Upper lobe of left lung (tissue), 6 donors: Measurements from ENCODE around the gene GPRC5C. TPM values are rescaled to one million over a fixed set of nuclear protein-coding genes. Genes with fewer than 3 reads are reported as not detected.

Source experiments
- ATAC-seq, 2 donors: fragments of 200-7000 bp; cut with Tn5 transposase; one replicate each; pipeline ENCODE4 v1.9.1; 2022; ENCODE audit warnings: mild to moderate bottlenecking in 2 of 2, moderate library complexity in 2 of 2; ENCODE audit not compliant: low FRiP score in 2 of 2
- DNase-seq, 2 donors: peaks; one replicate each; pipeline ENCODE4 v3.0.0-alpha.2; 2019 to 2020
- H3K27ac ChIP-seq, 4 donors: fragments of 200-600 bp; sonication (generic); one replicate each; pipeline ENCODE4 v1.5.1; 2016 to 2019
- H3K27me3 ChIP-seq, 4 donors: fragments of 200-600 bp; sonication (generic); one replicate each; pipeline ENCODE4 v1.5.1; 2017 to 2019
- H3K36me3 ChIP-seq, 4 donors: fragments of 200-600 bp; sonication (generic); one replicate each; pipeline ENCODE4 v1.5.1; 2016 to 2019
- H3K4me1 ChIP-seq, 4 donors: fragments of 200-600 bp; sonication (generic); one replicate each; pipeline ENCODE4 v1.5.1; 2018 to 2019
- H3K4me3 ChIP-seq, 4 donors: fragments of 200-600 bp; sonication (generic); one replicate each; pipeline ENCODE4 v1.5.1; 2017 to 2019; ENCODE audit warnings: mild to moderate bottlenecking in 2 of 4, moderate library complexity in 1 of 4
- H3K9me3 ChIP-seq, 4 donors: fragments of 200-600 bp; sonication (generic); one replicate each; pipeline ENCODE4 v1.5.1; 2018 to 2019
- CTCF ChIP-seq, 6 experiments: fragments of 450-650 bp in 4 of 6; fragments of 200-600 bp in 2 of 6; sonication (generic) in 2 of 6; IDR thresholded peaks; one replicate each; pipeline ENCODE4 v1.5.1; 2016 to 2019; ENCODE audit warnings: antibody characterized with exemption in 6 of 6
- EP300 ChIP-seq, 4 donors: sonication (generic); formaldehyde crosslinking; IDR thresholded peaks; one replicate each; pipeline ENCODE4 v1.5.1; 2017; ENCODE audit warnings: antibody characterized with exemption in 4 of 4, control low read depth in 2 of 4
- POLR2A ChIP-seq, 4 donors: fragments of 450-650 bp; IDR thresholded peaks; one replicate each; pipeline ENCODE4 v1.5.1; 2016 to 2017; ENCODE audit warnings: antibody characterized with exemption in 4 of 4, mild to moderate bottlenecking in 2 of 4
- POLR2AphosphoS5 ChIP-seq, 2 donors: sonication (generic); formaldehyde crosslinking; IDR thresholded peaks; one replicate each; pipeline ENCODE4 v1.5.1; 2017; ENCODE audit warnings: antibody characterized with exemption in 2 of 2
- WGBS, 2 donors: methylation state at CpG; one replicate each; pipeline ENCODE4 v1.1.5; 2017 to 2018; 5-methylcytosine and 5-hydroxymethylcytosine counted together
- total RNA-seq, 6 donors: library from RNA; depleted of rRNA in 4 of 6; stranded (reverse); fragments of >200 nt in 4 of 6; gene quantifications; one replicate each; pipeline versions ENCODE4 v1.1.0 to v1.2.1, GENCODE V29; 2016 to 2021
- donor health status: DM: no; HTN: no; CAD: no; lungs with moderate emphysema.
- donor health status: DM: no; HTN: yes; CAD: no; lungs with severe emphysema.

GPRC5C gene, protein sequence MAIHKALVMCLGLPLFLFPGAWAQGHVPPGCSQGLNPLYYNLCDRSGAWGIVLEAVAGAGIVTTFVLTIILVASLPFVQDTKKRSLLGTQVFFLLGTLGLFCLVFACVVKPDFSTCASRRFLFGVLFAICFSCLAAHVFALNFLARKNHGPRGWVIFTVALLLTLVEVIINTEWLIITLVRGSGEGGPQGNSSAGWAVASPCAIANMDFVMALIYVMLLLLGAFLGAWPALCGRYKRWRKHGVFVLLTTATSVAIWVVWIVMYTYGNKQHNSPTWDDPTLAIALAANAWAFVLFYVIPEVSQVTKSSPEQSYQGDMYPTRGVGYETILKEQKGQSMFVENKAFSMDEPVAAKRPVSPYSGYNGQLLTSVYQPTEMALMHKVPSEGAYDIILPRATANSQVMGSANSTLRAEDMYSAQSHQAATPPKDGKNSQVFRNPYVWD
- 10 to 100 TPM; 50.7 to 88.4 (median 56.4) TPM for total RNA-seq

GRCh38 chr17:74431568-74432423 lies at the start of gene GPRC5C:
GPRC5C (plus strand) TSS chr17:74432088; CDS start chr17:74439777, 7,689 bp downstream.
- 1 to 5% methylated on average over 31 to 64 of the region's 81 CpGs for WGBS, 2 donors
- H3K4me1 ChIP-seq: peaks cover 17 to 64% (median 43%) of the 10 kb centered on the region in 4 donors
- TF ChIP-seq POLR2A (IDR thresholded peaks at IDR 0.05) (peak in 3 of 4 donors; percentile 46 to 89 (median 71)), POLR2AphosphoS5 (IDR thresholded peaks at IDR 0.05) (peak in 1 of 2 donors; percentile 80), CTCF (IDR thresholded peaks at IDR 0.05) (peak in 1 of 6 experiments; percentile 16), EP300 (IDR thresholded peaks at IDR 0.05) (no peak)
- peak; percentile 89 to 96 for DNase-seq
- no peaks in the 10 kb centered on the region for H3K9me3 ChIP-seq
- peak; percentile 58 to 79 for ATAC-seq
- no peaks in the 10 kb centered on the region for H3K36me3 ChIP-seq
- peak within 1 kb of the TSS; percentile 44 to 70 (median 64) for H3K4me3 ChIP-seq
- peak within 1 kb of the TSS; percentile 89 to 98 (median 92) for H3K27ac ChIP-seq
- peaks cover 0 to 27% (median 9%) of the 10 kb centered on the region in 4 donors for H3K27me3 ChIP-seq

DNA sequence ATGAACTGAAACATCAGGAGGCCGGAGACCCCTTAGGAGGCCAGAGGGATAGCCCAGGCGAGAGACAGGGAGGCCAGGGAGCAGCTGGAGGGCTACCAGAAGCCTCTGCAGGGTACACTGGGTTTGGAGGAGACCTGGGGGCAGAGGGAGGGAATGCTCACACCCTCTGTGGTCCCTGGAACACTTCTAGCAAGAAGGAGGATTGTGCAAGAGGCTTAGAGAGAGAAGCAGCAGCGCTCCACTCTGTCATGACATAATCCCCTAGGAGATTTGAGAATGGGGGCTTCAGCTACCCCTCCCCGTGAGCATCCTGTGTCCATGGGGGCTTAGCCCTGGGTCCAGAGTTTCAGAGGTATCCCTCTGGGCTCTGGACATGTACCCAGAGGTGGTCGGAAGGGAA lies 48.7 kb upstream of the GPRC5C start:
- DNase-seq (no peak), ATAC-seq (no peak)
- no peak overlapping the region for H3K4me3 ChIP-seq
- TF ChIP-seq POLR2A (IDR thresholded peaks at IDR 0.05) (no peak), POLR2AphosphoS5 (IDR thresholded peaks at IDR 0.05) (no peak), CTCF (IDR thresholded peaks at IDR 0.05) (no peak), EP300 (IDR thresholded peaks at IDR 0.05) (no peak)
- H3K27ac ChIP-seq: no peak overlapping the region
- no peaks in the 10 kb centered on the region for H3K9me3 ChIP-seq
- H3K36me3 ChIP-seq: no peaks in the 10 kb centered on the region
- WGBS, 2 donors: 89 to 90% methylated on average over 5 of the region's 5 CpGs
- H3K4me1 ChIP-seq: peaks cover 12 to 21% (median 16%) of the 10 kb centered on the region in 4 donors
- H3K27me3 ChIP-seq: no peaks in the 10 kb centered on the region

DNA sequence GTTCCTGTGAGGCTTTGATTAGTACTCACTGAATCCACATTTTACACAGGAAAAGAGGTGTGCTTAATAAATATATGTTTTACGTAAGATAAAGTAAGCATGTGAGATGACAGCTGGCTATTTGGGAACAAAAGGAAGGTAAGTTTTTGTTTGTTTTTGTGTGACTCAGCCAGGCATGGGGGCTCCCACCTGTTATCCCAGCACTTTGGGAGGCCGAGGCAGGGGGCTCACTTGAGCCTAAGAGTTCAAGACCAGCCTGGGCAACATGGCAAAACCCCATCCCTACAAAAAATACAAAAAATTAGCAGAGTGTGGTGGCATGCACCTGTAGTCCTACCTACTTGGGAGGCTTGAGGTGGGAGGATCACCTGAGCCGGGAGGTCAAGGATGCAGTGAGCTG lies 46.7 kb upstream of the GPRC5C start:
- no peak for TF ChIP-seq POLR2AphosphoS5 (IDR thresholded peaks at IDR 0.05)
- TF ChIP-seq POLR2A (IDR thresholded peaks at IDR 0.05): no peak
- Histone ChIP-seq H3K27ac (no peak overlapping the region), H3K9me3 (no peaks in the 10 kb centered on the region), H3K27me3 (no peaks in the 10 kb centered on the region), H3K36me3 (no peaks in the 10 kb centered on the region), H3K4me1 (peaks cover 1 to 9% (median 3%) of the 10 kb centered on the region in 4 donors), H3K4me3 (no peak overlapping the region)
- ATAC-seq: no peak
- WGBS, 2 donors: 90 to 91% methylated on average over 3 of the region's 3 CpGs
- DNase-seq: no peak

DNA sequence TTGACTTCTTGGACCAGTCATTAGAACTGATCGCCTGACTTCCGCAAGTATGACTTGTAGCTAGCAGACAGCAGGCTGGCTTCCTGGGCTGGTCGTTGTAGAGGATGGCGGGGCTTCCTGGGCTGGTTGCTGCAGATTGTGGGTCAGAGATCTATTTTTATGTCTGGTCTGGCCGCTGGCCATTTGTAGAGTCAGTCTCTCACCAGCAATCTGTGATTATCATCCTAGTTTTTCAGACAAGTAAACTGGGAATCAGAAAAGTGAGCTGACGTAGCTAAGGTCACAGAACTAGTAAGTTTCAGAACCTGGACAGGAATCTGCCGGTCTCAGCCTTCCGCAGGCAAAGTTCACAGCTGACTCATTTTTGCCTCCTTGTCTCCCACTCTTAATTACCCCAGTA lies 45.5 kb upstream of the GPRC5C start:
- no peak overlapping the region for H3K27ac ChIP-seq
- 57 to 63% methylated on average over 8 of the region's 8 CpGs for WGBS, 2 donors
- H3K4me1 ChIP-seq: no peaks in the 10 kb centered on the region
- H3K9me3 ChIP-seq: no peaks in the 10 kb centered on the region
- H3K27me3 ChIP-seq: no peaks in the 10 kb centered on the region
- no peaks in the 10 kb centered on the region for H3K36me3 ChIP-seq
- no peak overlapping the region for H3K4me3 ChIP-seq
- no peak for ATAC-seq
- DNase-seq: no peak
- TF ChIP-seq POLR2A (IDR thresholded peaks at IDR 0.05): no peak
- TF ChIP-seq POLR2AphosphoS5 (IDR thresholded peaks at IDR 0.05): no peak
- TF ChIP-seq CTCF (IDR thresholded peaks at IDR 0.05): no peak
- no peak for TF ChIP-seq EP300 (IDR thresholded peaks at IDR 0.05)
